NCI-H1417 treated with DMSO at 0.1 percent for 48 hours (cell line): ENCODE results near the gene TCF15.

ENCODE experiments used
- DNase-seq: peaks from one replicate; lab custom pipeline; 2025; lab: John Stamatoyannopoulos, UW

The TCF15 gene

GRCh38 chr20:611047-611842, 1.1 kb upstream of the TCF15 start:
- DNase-seq, result no peak

- no peak for DNase-seq
Measured at GRCh38 chr20:609371-609964, 641 bp downstream of the TCF15 start.

GRCh38 chr20:608970-609369, 1.1 kb downstream of the TCF15 start:
- no peak for DNase-seq

GRCh38 chr20:607476-607875, 2.6 kb downstream of the TCF15 start:
- no peak for DNase-seq

GRCh38 chr20:605237-605636, 4.9 kb downstream of the TCF15 start:
- no peak for DNase-seq

- no peak for DNase-seq
Measured at GRCh38 chr20:603116-603640, 6.9 kb downstream of the TCF15 start.

- no peak for DNase-seq
Measured at GRCh38 chr20:602111-602970, 7.8 kb downstream of the TCF15 start.

- no peak for DNase-seq
Measured at GRCh38 chr20:600736-601135, 9.4 kb downstream of the TCF15 start.

GRCh38 chr20:600141-600540, 10.0 kb downstream of the TCF15 start:
- no peak for DNase-seq

- DNase-seq, result no peak
Measured at GRCh38 chr20:598133-598850, 11.8 kb downstream of the TCF15 start.

GRCh38 chr20:597560-597959, 12.5 kb downstream of the TCF15 start:
- no peak for DNase-seq

GRCh38 chr20:595330-596308, 14.5 kb downstream of the TCF15 start:
- DNase-seq, result no peak

- no peak for DNase-seq
Measured at GRCh38 chr20:592506-592905, 17.6 kb downstream of the TCF15 start.

GRCh38 chr20:591941-592340, 18.2 kb downstream of the TCF15 start:
- DNase-seq, result no peak

GRCh38 chr20:588932-589672, 21.0 kb downstream of the TCF15 start:
- DNase-seq, result no peak

- no peak for DNase-seq
Measured at GRCh38 chr20:588476-588875, 21.6 kb downstream of the TCF15 start.

- no peak for DNase-seq
Measured at GRCh38 chr20:584971-585301, 25.2 kb downstream of the TCF15 start.

- no peak for DNase-seq
Measured at GRCh38 chr20:584161-584970, 25.7 kb downstream of the TCF15 start.

- DNase-seq, result no peak
Measured at GRCh38 chr20:582204-582603, 27.9 kb downstream of the TCF15 start.
